HUES48 (cell line): ENCODE results near the gene TTC34.

ENCODE experiments used
- H3K27ac ChIP-seq: one replicate; pipeline ENCODE4 v1.7.0; 2013; ENCODE audit warnings: low read depth, low read length, inconsistent platforms
- H3K27me3 ChIP-seq: 2 replicates; pipeline ENCODE4 v1.6.1; 2013; ENCODE audit warnings: mild to moderate bottlenecking, low read length; ENCODE audit not compliant: control insufficient read depth, insufficient read depth
- H3K36me3 ChIP-seq: 2 replicates; pipeline ENCODE4 v1.6.1; 2013; ENCODE audit warnings: low read length; ENCODE audit not compliant: control insufficient read depth, insufficient read depth
- H3K4me1 ChIP-seq: 2 replicates; pipeline ENCODE4 v1.6.1; 2013; ENCODE audit warnings: mild to moderate bottlenecking, low read length; ENCODE audit not compliant: control insufficient read depth, insufficient read depth
- H3K4me3 ChIP-seq: 2 replicates; pipeline ENCODE4 v1.5.1; 2013; ENCODE audit warnings: mild to moderate bottlenecking, low read depth, low read length
- H3K9ac ChIP-seq: 2 replicates; pipeline ENCODE4 v1.6.1; 2013; ENCODE audit warnings: mild to moderate bottlenecking, low read depth, low read length, moderate library complexity
- H3K9me3 ChIP-seq: 2 replicates; pipeline ENCODE4 v1.6.1; 2013; ENCODE audit warnings: low read length; ENCODE audit not compliant: control insufficient read depth, insufficient read depth

Gene TTC34

DNA sequence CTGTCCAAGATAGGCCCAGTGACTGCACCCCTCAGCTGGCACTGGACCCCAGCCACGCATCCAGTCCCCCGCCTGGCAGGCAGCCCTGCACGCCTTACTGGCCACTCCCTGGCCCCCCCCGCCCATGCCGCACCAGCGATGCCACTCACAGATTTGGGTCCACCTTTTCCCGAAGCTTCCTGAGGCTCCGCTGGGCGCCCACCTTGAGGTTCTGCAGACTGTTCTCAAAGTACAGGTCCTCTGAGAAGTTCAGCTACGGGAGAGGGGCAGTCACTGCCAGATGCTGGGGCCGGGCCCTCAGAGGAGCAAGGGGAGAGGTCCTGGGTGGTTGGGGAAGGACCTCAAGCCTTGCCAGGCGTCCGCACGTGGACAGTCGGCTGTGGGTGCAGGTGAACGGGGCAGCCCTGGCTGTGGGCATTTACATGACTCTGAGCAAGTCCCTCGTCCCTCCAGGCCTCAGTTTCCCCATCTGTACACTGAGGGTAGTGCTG, 206.8 kb downstream of the TTC34 start:
- H3K27ac ChIP-seq: no peak overlapping the region
- H3K9me3 ChIP-seq: no peaks in the 10 kb centered on the region; the same call in 1 of the 2 replicates
- H3K9ac ChIP-seq: no peak overlapping the region
- H3K27me3 ChIP-seq: no peaks in the 10 kb centered on the region
- no peaks in the 10 kb centered on the region; the same call in 1 of the 2 replicates for H3K36me3 ChIP-seq
- no peaks in the 10 kb centered on the region for H3K4me1 ChIP-seq
- no peak overlapping the region for H3K4me3 ChIP-seq

DNA sequence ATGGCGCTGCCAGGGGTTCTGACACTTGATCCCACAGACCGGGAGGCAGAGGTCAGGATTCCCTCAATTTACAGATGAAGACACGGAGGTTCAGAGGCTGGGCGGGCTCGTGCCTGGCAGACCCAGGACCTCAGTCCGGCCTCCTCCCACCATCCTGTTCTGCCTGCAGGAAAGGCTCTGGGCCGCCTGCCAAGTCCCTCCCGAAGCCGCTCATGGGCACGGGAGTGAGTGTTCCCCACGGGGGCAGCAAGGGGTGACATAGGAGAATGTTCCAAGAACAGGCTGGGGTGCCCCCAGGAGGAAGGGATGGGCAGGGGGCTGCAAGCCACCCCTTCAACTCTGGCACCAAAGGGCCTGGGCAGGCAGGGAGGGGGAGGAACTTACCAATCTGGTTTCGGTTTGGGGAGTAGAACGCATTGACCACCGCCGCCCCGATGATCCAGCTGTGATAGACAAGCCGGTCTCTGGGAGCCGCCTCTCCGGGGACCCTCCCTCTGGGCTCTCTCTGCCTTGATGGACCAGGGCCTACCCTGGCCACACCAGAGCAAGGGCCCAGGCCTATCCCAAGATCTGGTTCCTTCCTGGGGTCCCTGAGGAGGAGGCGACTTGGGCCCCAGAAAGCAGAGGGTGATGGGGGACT, 207.4 kb downstream of the TTC34 start:
- peaks cover 5% of the 10 kb centered on the region; the same call in 1 of the 2 replicates for H3K36me3 ChIP-seq
- no peak overlapping the region for H3K4me3 ChIP-seq
- no peaks in the 10 kb centered on the region for H3K27me3 ChIP-seq
- H3K27ac ChIP-seq: no peak overlapping the region
- no peaks in the 10 kb centered on the region for H3K4me1 ChIP-seq
- H3K9me3 ChIP-seq: no peaks in the 10 kb centered on the region; the same call in 1 of the 2 replicates
- no peak overlapping the region for H3K9ac ChIP-seq

- H3K36me3 ChIP-seq: peaks cover 10% of the 10 kb centered on the region
- H3K4me1 ChIP-seq: no peaks in the 10 kb centered on the region
- no peak overlapping the region for H3K9ac ChIP-seq
- H3K9me3 ChIP-seq: no peaks in the 10 kb centered on the region; the same call in 1 of the 2 replicates
- H3K27ac ChIP-seq: no peak overlapping the region
- H3K4me3 ChIP-seq: no peak overlapping the region
- H3K27me3 ChIP-seq: no peaks in the 10 kb centered on the region
Observed at GRCh38 chr1:2593251-2593878, 208.1 kb downstream of the TTC34 start.

DNA sequence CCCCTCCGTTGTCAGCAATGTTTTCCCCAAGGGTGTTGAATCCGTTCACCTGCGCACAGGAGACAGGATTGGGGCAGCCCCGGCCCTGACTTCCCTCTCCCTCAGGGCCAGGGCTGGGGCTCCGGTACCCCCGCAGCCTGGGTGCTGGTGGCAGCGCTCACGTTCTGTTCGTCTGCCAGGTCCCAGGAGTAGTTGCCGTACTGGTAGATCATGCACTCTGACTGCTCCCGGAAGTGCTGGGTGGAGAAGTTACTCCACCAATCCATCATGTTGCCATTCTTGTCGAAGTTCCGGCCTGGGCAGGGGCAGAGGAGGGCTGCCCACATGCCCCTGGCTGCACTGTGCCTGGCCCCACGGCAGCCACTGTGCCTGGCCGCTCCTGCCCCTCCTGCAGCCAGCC, 208.8 kb downstream of the TTC34 start:
- Histone ChIP-seq H3K9ac (no peak overlapping the region), H3K9me3 (no peaks in the 10 kb centered on the region; the same call in 1 of the 2 replicates), H3K27ac (no peak overlapping the region), H3K4me1 (no peaks in the 10 kb centered on the region), H3K4me3 (no peak overlapping the region), H3K27me3 (no peaks in the 10 kb centered on the region), H3K36me3 (peaks cover 10% of the 10 kb centered on the region)

DNA sequence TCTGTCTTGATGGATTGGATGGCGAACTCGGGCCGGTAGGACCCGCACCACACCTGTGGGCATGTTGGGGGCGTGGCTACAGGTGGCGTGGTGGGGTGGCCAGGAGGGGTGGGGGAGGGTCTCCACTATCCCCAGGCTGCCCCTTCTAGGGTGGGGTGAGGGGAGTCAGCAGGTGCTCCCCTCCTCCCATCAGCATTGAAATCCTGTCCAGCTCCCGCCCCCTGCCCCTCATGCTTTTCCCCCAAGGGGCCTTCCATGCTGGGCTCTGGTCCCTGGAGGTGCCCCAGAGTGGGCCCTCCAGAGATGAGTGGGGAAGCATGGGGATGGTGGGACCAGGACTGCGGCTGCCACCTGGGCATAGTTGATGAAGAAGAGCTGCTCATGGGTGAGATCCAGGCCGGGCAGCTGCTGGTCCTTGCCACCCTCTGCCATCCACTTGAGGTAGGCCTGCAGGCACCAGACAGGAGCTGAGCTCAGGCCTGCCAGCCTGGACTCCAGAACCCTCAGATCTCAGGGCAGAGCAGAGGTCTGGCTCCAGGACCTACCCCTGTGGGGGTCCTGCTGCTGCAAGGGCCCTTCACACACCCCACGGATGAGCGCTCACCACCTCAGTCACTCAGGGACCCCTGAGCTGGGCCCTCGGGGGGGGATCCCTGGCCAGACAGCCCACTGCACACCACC, 209.8 kb downstream of the TTC34 start:
- Histone ChIP-seq H3K4me1 (no peaks in the 10 kb centered on the region), H3K4me3 (no peak overlapping the region)

GRCh38 chr1:2591233-2591580, 210.3 kb downstream of the TTC34 start:
- no peaks in the 10 kb centered on the region for H3K4me1 ChIP-seq
- H3K9me3 ChIP-seq: no peaks in the 10 kb centered on the region; the same call in 1 of the 2 replicates
- H3K27ac ChIP-seq: no peak overlapping the region

More for the DNA sequence above, 209.8 kb downstream of the TTC34 start:
- no peaks in the 10 kb centered on the region; the same call in 1 of the 2 replicates for H3K9me3 ChIP-seq
- H3K9ac ChIP-seq: no peak overlapping the region
- peaks cover 10% of the 10 kb centered on the region for H3K36me3 ChIP-seq
- H3K27ac ChIP-seq: no peak overlapping the region
- no peaks in the 10 kb centered on the region for H3K27me3 ChIP-seq

GRCh38 chr1:2590233-2591141, 211.0 kb downstream of the TTC34 start:
- Histone ChIP-seq H3K9me3 (no peaks in the 10 kb centered on the region; the same call in 1 of the 2 replicates), H3K4me3 (no peak overlapping the region), H3K4me1 (0 out of 2 replicates have a peak, but pooled peaks cover under 1% of the 10 kb centered on the region), H3K9ac (no peak overlapping the region), H3K27me3 (no peaks in the 10 kb centered on the region), H3K36me3 (peaks cover 10% of the 10 kb centered on the region), H3K27ac (no peak overlapping the region)

More at GRCh38 chr1:2591233-2591580, 210.3 kb downstream of the TTC34 start:
- Histone ChIP-seq H3K9ac (no peak overlapping the region), H3K27me3 (no peaks in the 10 kb centered on the region), H3K36me3 (peaks cover 10% of the 10 kb centered on the region), H3K4me3 (no peak overlapping the region)

- 0 out of 2 replicates have a peak, but pooled peaks cover 7% of the 10 kb centered on the region for H3K4me1 ChIP-seq
- no peak overlapping the region for H3K4me3 ChIP-seq
Observed at GRCh38 chr1:2589431-2590232, 211.9 kb downstream of the TTC34 start.

DNA sequence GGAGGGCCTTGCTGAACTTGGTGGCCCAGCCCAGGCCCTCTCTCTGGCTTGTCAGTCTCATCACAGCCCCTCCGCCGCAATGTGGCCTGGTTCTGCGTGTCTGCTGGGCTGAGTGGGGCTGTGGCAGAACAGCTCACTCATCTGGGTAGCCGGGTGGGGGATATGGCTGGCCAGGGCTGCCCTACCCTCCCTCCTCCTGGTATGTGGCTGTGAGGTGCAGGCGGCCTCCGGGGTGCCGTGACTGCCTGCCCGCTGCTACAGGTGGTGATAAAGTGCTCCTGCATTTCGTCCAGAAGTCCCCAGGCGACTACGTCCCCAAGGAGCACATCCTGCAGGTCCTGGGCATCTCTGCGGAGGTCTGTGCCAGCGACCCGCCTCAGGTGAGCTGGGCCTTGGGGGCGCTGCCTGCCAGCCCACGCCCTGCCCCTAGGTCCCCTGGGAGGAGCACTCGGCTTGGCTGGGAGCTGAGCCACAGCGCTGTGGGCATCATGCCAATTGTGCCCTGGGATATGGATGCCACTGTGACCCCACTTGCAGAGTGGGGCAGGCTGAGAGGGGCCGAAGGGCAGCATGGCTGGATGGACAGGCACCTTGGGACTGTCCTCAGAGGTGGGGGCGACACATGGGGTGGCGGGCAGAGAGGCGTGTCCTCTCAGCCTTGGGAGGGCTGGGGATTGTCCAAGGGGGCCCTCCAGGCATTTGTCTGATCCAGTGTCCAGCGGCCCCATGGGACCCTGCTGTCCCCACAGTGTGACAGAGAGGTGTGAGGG, 212.6 kb downstream of the TTC34 start:
- Histone ChIP-seq H3K27me3 (no peaks in the 10 kb centered on the region), H3K9ac (no peak overlapping the region), H3K27ac (no peak overlapping the region), H3K9me3 (no peaks in the 10 kb centered on the region; the same call in 1 of the 2 replicates), H3K4me3 (no peak overlapping the region), H3K4me1 (0 out of 2 replicates have a peak, but pooled peaks cover 11% of the 10 kb centered on the region), H3K36me3 (peaks cover 10% of the 10 kb centered on the region)

More at GRCh38 chr1:2589431-2590232, 211.9 kb downstream of the TTC34 start:
- Histone ChIP-seq H3K27ac (no peak overlapping the region), H3K27me3 (no peaks in the 10 kb centered on the region), H3K9me3 (no peaks in the 10 kb centered on the region; the same call in 1 of the 2 replicates), H3K36me3 (peaks cover 10% of the 10 kb centered on the region), H3K9ac (no peak overlapping the region)
